Endothelial cell of umbilical vein (primary cell): ENCODE measurements around the gene CPED1.

Experiments used
- CTCF ChIP-seq, 2 donors: IDR thresholded peaks; 1 replicate in 1 of 2; 2 replicates in 1 of 2; pipeline ENCODE4 v1.5.1; 2011; ENCODE audit warnings: low read length in 2 of 2, mild to moderate bottlenecking in 2 of 2, moderate library complexity in 2 of 2, control low read depth in 1 of 2, inconsistent platforms in 1 of 2, low read depth in 1 of 2; ENCODE audit not compliant: insufficient read depth in 1 of 2; ENCODE audit errors: extremely low read depth in 1 of 2
- GATA2 ChIP-seq: IDR thresholded peaks from 2 replicates; pipeline ENCODE4 v1.7.0; 2011; ENCODE audit warnings: low read depth, mild to moderate bottlenecking, moderate library complexity, mixed read lengths, low read length; ENCODE audit not compliant: insufficient read length, insufficient read depth
- POLR2A ChIP-seq: IDR thresholded peaks from 2 replicates; pipeline ENCODE4 v1.6.1; 2012; ENCODE audit warnings: low read depth, mild to moderate bottlenecking, control low read depth, low read length
- POLR2AphosphoS5 ChIP-seq: IDR thresholded peaks from 2 replicates; pipeline ENCODE4 v1.6.1; 2012; ENCODE audit warnings: low read depth, mild to moderate bottlenecking, control low read depth, low read length, moderate library complexity; ENCODE audit not compliant: insufficient read depth

GRCh38 chr7:120990468-120991118, 2.1 kb downstream of the CPED1 start:
- TF ChIP-seq CTCF (IDR thresholded peaks at IDR 0.05; ENCODE audit: extremely low read depth in 1 of 2, insufficient read depth in 1 of 2, low read depth in 1 of 2, low read length in 2 of 2) (no peak), POLR2A (no peak), GATA2 (no peak), POLR2AphosphoS5 (no peak)
